WTC11 (cell line): ENCODE data around the gene DNAJC12. TPM values are rescaled to one million over a fixed set of nuclear protein-coding genes. Genes with fewer than 3 reads are reported as not detected.

Experiments used
- ATAC-seq: fragments of 200-7000 bp; cut with Tn5 transposase; 2 replicates; pipeline ENCODE4 v1.10.0; 2021; ENCODE audit warnings: mild to moderate bottlenecking, moderate library complexity
- CTCF ChIA-PET: fragments of 300-600 bp; sonication (Branson Sonifier 250); formaldehyde crosslinking; loops from one replicate; lab custom pipeline; 2021; ENCODE audit warnings: antibody characterized with exemption; lab: Charles Lee
- POLR2A ChIA-PET: fragments of 350-600 bp; sonication (Branson Sonifier 250); formaldehyde crosslinking; loops from one replicate; lab custom pipeline; 2021; ENCODE audit warnings: antibody characterized with exemption; lab: Charles Lee
- DNase-seq: peaks from one replicate; pipeline ENCODE4 v3.0.0; 2021; ENCODE audit warnings: low spot score
- H3K27ac Mint-ChIP-seq: 2 replicates; pipeline ENCODE4 v1.8.0; 2021; ENCODE audit warnings: mixed read lengths
- H3K27me3 Mint-ChIP-seq: 2 replicates; pipeline ENCODE4 v1.8.0; 2021; ENCODE audit warnings: low read depth, mild to moderate bottlenecking, moderate library complexity, mixed read lengths
- H3K36me3 Mint-ChIP-seq: 2 replicates; pipeline ENCODE4 v1.8.0; 2021; ENCODE audit warnings: mixed read lengths
- H3K4me1 Mint-ChIP-seq: 2 replicates; pipeline ENCODE4 v1.8.0; 2022; ENCODE audit warnings: mixed read lengths
- H3K4me3 Mint-ChIP-seq: 2 replicates; pipeline ENCODE4 v1.8.0; 2021; ENCODE audit warnings: mild to moderate bottlenecking, moderate library complexity, mixed read lengths
- H3K9me3 Mint-ChIP-seq: 2 replicates; pipeline ENCODE4 v1.8.0; 2021; ENCODE audit warnings: mixed read lengths
- ATF1 ChIP-seq: sonication (generic); formaldehyde crosslinking; IDR thresholded peaks from 2 replicates; pipeline ENCODE4 v1.8.1; 2023; ENCODE audit warnings: mild to moderate bottlenecking, moderate library complexity, missing genetic modification reagents
- ATF6 ChIP-seq: sonication (generic); formaldehyde crosslinking; IDR thresholded peaks from 2 replicates; pipeline ENCODE4 v1.8.1; 2023; ENCODE audit warnings: mild to moderate bottlenecking, missing genetic modification reagents
- CREM ChIP-seq: sonication (generic); formaldehyde crosslinking; IDR thresholded peaks from 2 replicates; pipeline ENCODE4 v1.8.1; 2022; ENCODE audit warnings: mild to moderate bottlenecking, missing genetic modification reagents, moderate library complexity
- E2F5 ChIP-seq: sonication (generic); formaldehyde crosslinking; IDR thresholded peaks from 2 replicates; pipeline ENCODE4 v1.8.1; 2022; ENCODE audit warnings: mild to moderate bottlenecking, moderate library complexity, missing genetic modification reagents
- ETV6 ChIP-seq: sonication (generic); formaldehyde crosslinking; IDR thresholded peaks from 2 replicates; pipeline ENCODE4 v1.8.1; 2022; ENCODE audit warnings: mild to moderate bottlenecking, missing genetic modification reagents
- NFE2L1 ChIP-seq: sonication (generic); formaldehyde crosslinking; IDR thresholded peaks from 2 replicates; pipeline ENCODE4 v1.8.1; 2023; ENCODE audit warnings: missing genetic modification reagents
- OVOL2 ChIP-seq: fragments of 250-450 bp; sonication (Bioruptor Pico); IDR thresholded peaks from 2 replicates; pipeline ENCODE4 v1.9.0; 2021; ENCODE audit warnings: mild to moderate bottlenecking, borderline replicate concordance
- SP1 ChIP-seq: sonication (generic); formaldehyde crosslinking; conservative IDR thresholded peaks from 2 replicates; pipeline ENCODE4 v1.8.1; 2022; ENCODE audit warnings: missing genetic modification reagents
- USF2 ChIP-seq: sonication (generic); formaldehyde crosslinking; IDR thresholded peaks from 2 replicates; pipeline ENCODE4 v1.8.1; 2023; ENCODE audit warnings: mild to moderate bottlenecking, missing genetic modification reagents, moderate library complexity
- ZNF121 ChIP-seq: sonication (generic); formaldehyde crosslinking; IDR thresholded peaks from 2 replicates; pipeline ENCODE4 v1.8.0; 2023; ENCODE audit warnings: missing genetic modification reagents
- ZNF232 ChIP-seq: sonication (generic); formaldehyde crosslinking; IDR thresholded peaks from 2 replicates; pipeline ENCODE4 v1.8.0; 2022; ENCODE audit warnings: mild to moderate bottlenecking, missing genetic modification reagents
- ZNF532 ChIP-seq: fragments of 250-450 bp; sonication (Bioruptor Pico); IDR thresholded peaks from 2 replicates; pipeline ENCODE4 v1.9.0; 2021; ENCODE audit warnings: mild to moderate bottlenecking, borderline replicate concordance
- ZNF671 ChIP-seq: fragments of 250-450 bp; sonication (Bioruptor Pico); IDR thresholded peaks from 2 replicates; pipeline ENCODE4 v1.8.0; 2021; ENCODE audit warnings: mild to moderate bottlenecking
- ZSCAN18 ChIP-seq: fragments of 250-450 bp; sonication (Bioruptor Pico); IDR thresholded peaks from 2 replicates; pipeline ENCODE4 v2.1.2; 2022; ENCODE audit warnings: mild to moderate bottlenecking, moderate library complexity
- total RNA-seq: library from RNA; stranded (reverse); gene quantifications from 3 replicates; pipeline ENCODE4 v1.2.3, GENCODE V29; 2021
- TF ChIP-seq, protein P1 (sequence below): sonication (generic); formaldehyde crosslinking; IDR thresholded peaks from 2 replicates; pipeline ENCODE4 v1.8.1; 2023; ENCODE audit warnings: mild to moderate bottlenecking, missing genetic modification reagents
- TF ChIP-seq, protein P2 (sequence below): sonication (generic); formaldehyde crosslinking; IDR thresholded peaks from 2 replicates; pipeline ENCODE4 v1.8.0; 2023; ENCODE audit warnings: mild to moderate bottlenecking, missing genetic modification reagents
- TF ChIP-seq, protein P3 (sequence below): sonication (generic); formaldehyde crosslinking; IDR thresholded peaks from 2 replicates; pipeline ENCODE4 v1.8.1; 2023; ENCODE audit warnings: mild to moderate bottlenecking, missing genetic modification reagents, borderline replicate concordance
- TF ChIP-seq, protein P4 (sequence below): sonication (generic); formaldehyde crosslinking; IDR thresholded peaks from 2 replicates; pipeline ENCODE4 v1.8.1; 2023; ENCODE audit warnings: mild to moderate bottlenecking, moderate library complexity, missing genetic modification reagents

The DNAJC12 gene
- total RNA-seq, 1 experiment from 2014 or later: 0.94 TPM

GRCh38 chr10:67815571-67816059 lies 22.4 kb downstream of the DNAJC12 start:
- ChIA-PET CTCF (interaction anchor here (1.4 kb wide), 1 partner anchor 27 kb away, joined by 3 read pairs; no protein-coding TSS in a partner anchor), POLR2A (no interaction called here)
- no peaks in the 10 kb centered on the region for H3K36me3 Mint-ChIP-seq
- no peaks in the 10 kb centered on the region for H3K27me3 Mint-ChIP-seq
- DNase-seq (no peak), ATAC-seq (no peak)
- H3K4me3 Mint-ChIP-seq: no peak overlapping the region
- no peaks in the 10 kb centered on the region for H3K4me1 Mint-ChIP-seq
- H3K9me3 Mint-ChIP-seq: no peaks in the 10 kb centered on the region
- no peak overlapping the region for H3K27ac Mint-ChIP-seq
- no peak for TF ChIP-seq USF2 (CRISPR knock-in tag)
- TF ChIP-seq, protein P1, sequence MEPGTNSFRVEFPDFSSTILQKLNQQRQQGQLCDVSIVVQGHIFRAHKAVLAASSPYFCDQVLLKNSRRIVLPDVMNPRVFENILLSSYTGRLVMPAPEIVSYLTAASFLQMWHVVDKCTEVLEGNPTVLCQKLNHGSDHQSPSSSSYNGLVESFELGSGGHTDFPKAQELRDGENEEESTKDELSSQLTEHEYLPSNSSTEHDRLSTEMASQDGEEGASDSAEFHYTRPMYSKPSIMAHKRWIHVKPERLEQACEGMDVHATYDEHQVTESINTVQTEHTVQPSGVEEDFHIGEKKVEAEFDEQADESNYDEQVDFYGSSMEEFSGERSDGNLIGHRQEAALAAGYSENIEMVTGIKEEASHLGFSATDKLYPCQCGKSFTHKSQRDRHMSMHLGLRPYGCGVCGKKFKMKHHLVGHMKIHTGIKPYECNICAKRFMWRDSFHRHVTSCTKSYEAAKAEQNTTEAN (CRISPR knock-in tag): no peak
- no peak for TF ChIP-seq ZNF671 (CRISPR knock-in tag)
- no peak for TF ChIP-seq ETV6 (CRISPR knock-in tag)
- TF ChIP-seq ZSCAN18: no peak
- TF ChIP-seq ZNF232: no peak
- TF ChIP-seq OVOL2 (CRISPR knock-in tag): no peak
- TF ChIP-seq NFE2L1: no peak
- no peak for TF ChIP-seq E2F5 (CRISPR knock-in tag)
- TF ChIP-seq, protein P2, sequence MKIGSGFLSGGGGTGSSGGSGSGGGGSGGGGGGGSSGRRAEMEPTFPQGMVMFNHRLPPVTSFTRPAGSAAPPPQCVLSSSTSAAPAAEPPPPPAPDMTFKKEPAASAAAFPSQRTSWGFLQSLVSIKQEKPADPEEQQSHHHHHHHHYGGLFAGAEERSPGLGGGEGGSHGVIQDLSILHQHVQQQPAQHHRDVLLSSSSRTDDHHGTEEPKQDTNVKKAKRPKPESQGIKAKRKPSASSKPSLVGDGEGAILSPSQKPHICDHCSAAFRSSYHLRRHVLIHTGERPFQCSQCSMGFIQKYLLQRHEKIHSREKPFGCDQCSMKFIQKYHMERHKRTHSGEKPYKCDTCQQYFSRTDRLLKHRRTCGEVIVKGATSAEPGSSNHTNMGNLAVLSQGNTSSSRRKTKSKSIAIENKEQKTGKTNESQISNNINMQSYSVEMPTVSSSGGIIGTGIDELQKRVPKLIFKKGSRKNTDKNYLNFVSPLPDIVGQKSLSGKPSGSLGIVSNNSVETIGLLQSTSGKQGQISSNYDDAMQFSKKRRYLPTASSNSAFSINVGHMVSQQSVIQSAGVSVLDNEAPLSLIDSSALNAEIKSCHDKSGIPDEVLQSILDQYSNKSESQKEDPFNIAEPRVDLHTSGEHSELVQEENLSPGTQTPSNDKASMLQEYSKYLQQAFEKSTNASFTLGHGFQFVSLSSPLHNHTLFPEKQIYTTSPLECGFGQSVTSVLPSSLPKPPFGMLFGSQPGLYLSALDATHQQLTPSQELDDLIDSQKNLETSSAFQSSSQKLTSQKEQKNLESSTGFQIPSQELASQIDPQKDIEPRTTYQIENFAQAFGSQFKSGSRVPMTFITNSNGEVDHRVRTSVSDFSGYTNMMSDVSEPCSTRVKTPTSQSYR (CRISPR knock-in tag): no peak
- TF ChIP-seq ATF6 (CRISPR knock-in tag): no peak
- no peak for TF ChIP-seq ATF1 (CRISPR knock-in tag)
- TF ChIP-seq, protein P3, sequence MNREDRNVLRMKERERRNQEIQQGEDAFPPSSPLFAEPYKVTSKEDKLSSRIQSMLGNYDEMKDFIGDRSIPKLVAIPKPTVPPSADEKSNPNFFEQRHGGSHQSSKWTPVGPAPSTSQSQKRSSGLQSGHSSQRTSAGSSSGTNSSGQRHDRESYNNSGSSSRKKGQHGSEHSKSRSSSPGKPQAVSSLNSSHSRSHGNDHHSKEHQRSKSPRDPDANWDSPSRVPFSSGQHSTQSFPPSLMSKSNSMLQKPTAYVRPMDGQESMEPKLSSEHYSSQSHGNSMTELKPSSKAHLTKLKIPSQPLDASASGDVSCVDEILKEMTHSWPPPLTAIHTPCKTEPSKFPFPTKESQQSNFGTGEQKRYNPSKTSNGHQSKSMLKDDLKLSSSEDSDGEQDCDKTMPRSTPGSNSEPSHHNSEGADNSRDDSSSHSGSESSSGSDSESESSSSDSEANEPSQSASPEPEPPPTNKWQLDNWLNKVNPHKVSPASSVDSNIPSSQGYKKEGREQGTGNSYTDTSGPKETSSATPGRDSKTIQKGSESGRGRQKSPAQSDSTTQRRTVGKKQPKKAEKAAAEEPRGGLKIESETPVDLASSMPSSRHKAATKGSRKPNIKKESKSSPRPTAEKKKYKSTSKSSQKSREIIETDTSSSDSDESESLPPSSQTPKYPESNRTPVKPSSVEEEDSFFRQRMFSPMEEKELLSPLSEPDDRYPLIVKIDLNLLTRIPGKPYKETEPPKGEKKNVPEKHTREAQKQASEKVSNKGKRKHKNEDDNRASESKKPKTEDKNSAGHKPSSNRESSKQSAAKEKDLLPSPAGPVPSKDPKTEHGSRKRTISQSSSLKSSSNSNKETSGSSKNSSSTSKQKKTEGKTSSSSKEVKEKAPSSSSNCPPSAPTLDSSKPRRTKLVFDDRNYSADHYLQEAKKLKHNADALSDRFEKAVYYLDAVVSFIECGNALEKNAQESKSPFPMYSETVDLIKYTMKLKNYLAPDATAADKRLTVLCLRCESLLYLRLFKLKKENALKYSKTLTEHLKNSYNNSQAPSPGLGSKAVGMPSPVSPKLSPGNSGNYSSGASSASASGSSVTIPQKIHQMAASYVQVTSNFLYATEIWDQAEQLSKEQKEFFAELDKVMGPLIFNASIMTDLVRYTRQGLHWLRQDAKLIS (CRISPR knock-in tag): no peak
- no peak for TF ChIP-seq SP1 (CRISPR knock-in tag)
- no peak for TF ChIP-seq ZNF121 (CRISPR knock-in tag)
- no peak for TF ChIP-seq CREM (CRISPR knock-in tag)
- TF ChIP-seq, protein P4, sequence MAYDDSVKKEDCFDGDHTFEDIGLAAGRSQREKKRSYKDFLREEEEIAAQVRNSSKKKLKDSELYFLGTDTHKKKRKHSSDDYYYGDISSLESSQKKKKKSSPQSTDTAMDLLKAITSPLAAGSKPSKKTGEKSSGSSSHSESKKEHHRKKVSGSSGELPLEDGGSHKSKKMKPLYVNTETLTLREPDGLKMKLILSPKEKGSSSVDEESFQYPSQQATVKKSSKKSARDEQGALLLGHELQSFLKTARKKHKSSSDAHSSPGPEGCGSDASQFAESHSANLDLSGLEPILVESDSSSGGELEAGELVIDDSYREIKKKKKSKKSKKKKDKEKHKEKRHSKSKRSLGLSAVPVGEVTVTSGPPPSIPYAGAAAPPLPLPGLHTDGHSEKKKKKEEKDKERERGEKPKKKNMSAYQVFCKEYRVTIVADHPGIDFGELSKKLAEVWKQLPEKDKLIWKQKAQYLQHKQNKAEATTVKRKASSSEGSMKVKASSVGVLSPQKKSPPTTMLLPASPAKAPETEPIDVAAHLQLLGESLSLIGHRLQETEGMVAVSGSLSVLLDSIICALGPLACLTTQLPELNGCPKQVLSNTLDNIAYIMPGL (CRISPR knock-in tag): no peak
- no peak for TF ChIP-seq ZNF532 (CRISPR knock-in tag)
